ENCODE measurements around the gene DDO.

DDO gene

DNA sequence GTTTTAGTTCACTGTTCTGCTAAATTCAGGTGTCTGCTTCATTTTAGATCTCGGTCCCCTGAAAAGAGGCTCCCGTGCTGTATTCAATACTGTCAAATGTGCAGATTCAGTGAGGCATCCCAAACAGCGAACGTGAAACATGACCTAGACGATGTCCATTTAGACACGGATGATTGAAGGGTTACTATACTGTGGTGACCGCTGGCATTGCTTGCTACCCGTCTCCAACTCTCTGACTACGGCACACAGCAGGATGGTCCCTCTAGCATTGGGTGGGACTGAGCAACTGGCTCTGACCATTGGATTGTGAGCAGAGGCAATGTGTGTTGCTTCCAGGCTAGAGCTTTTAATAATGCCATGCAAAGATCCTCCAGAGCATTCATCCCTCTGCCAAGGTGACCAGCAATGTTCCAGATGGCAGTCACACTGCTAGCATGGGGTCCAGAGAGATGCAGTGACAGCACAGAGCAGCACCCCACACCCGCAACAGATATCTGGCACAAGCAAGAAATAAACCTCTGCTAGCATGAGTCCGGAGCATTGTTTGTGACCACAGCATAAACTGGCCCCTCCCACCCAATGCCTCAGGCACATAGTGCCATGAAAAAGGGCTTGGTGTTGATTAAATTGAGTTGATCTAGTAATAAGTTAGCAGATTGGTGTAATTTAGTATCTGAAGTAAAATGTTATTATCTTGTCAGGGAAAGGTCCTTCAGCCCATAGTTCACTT lies 66.2 kb downstream of the DDO start:
- TF ChIP-seq, protein P1, sequence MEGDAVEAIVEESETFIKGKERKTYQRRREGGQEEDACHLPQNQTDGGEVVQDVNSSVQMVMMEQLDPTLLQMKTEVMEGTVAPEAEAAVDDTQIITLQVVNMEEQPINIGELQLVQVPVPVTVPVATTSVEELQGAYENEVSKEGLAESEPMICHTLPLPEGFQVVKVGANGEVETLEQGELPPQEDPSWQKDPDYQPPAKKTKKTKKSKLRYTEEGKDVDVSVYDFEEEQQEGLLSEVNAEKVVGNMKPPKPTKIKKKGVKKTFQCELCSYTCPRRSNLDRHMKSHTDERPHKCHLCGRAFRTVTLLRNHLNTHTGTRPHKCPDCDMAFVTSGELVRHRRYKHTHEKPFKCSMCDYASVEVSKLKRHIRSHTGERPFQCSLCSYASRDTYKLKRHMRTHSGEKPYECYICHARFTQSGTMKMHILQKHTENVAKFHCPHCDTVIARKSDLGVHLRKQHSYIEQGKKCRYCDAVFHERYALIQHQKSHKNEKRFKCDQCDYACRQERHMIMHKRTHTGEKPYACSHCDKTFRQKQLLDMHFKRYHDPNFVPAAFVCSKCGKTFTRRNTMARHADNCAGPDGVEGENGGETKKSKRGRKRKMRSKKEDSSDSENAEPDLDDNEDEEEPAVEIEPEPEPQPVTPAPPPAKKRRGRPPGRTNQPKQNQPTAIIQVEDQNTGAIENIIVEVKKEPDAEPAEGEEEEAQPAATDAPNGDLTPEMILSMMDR (IDR thresholded peaks at IDR 0.05): no peak
- Mint-ChIP-seq H3K27ac (no peak overlapping the region), H3K4me1 (peaks cover 71% of the 10 kb centered on the region)

DNA sequence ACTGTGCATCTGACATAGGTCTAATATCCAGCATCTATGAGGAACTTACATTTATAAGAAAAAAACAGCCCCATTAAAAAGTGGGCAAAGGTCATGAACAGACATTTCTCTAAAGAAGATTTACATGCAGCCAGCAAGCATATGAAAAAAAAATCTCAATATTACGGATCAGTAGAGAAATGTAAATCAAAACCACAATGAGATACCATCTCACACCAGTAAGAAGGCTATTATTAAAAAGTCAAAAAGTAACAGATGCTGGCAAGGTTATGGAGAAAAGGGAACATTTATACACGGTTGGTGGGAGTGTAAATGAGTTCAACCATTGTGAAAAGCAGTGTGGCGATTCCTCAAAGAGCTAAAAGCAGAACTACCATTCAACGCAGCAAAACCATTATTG lies 70.3 kb downstream of the DDO start:
- no peak overlapping the region for H3K4me3 Mint-ChIP-seq
- DNase-seq: no peak
- TF ChIP-seq, protein P1 (IDR thresholded peaks at IDR 0.05): no peak
- H3K27ac Mint-ChIP-seq: no peak overlapping the region
- no peaks in the 10 kb centered on the region for H3K9me3 Mint-ChIP-seq
- no peaks in the 10 kb centered on the region for H3K27me3 Mint-ChIP-seq (ENCODE audit: low read depth, poor library complexity)
- peaks cover 3% of the 10 kb centered on the region for H3K36me3 Mint-ChIP-seq (ENCODE audit: low read depth)
- H3K4me1 Mint-ChIP-seq: peaks cover 74% of the 10 kb centered on the region

More for the DNA sequence above, 66.2 kb downstream of the DDO start:
- DNase-seq: no peak
- peak overlapping the region; percentile 39 for H3K4me3 Mint-ChIP-seq
- H3K36me3 Mint-ChIP-seq (ENCODE audit: low read depth): peaks cover 3% of the 10 kb centered on the region
- no peaks in the 10 kb centered on the region for H3K27me3 Mint-ChIP-seq (ENCODE audit: low read depth, poor library complexity)
- no peaks in the 10 kb centered on the region for H3K9me3 Mint-ChIP-seq

DNA sequence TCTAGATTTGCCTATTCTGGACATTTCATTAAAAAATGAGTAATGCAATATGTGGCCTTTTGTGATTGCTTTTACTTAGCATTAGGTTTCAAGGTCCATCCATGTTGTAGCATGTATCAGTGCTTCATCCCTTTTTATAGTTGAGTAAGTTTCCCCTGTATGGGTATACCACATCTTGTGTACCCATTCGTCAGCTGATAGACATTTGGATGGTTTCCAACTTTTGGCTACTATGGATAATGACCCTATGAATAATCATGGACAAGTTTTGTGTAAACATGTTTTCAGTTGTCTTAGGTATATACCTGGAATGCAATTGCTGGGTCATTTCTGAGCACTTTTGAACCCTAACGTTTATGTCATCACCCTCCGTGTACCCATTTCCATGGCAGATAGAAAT lies 72.6 kb downstream of the DDO start:
- Mint-ChIP-seq H3K27me3 (ENCODE audit: low read depth, poor library complexity) (no peaks in the 10 kb centered on the region), H3K27ac (no peak overlapping the region), H3K4me3 (no peak overlapping the region), H3K4me1 (peaks cover 54% of the 10 kb centered on the region), H3K36me3 (ENCODE audit: low read depth) (no peaks in the 10 kb centered on the region), H3K9me3 (no peaks in the 10 kb centered on the region)
- no peak for DNase-seq
- TF ChIP-seq, protein P1 (IDR thresholded peaks at IDR 0.05): no peak

Measured in nephron progenitor cell (in vitro differentiated cells).